Glutamatergic neuron (in vitro differentiated cells): ENCODE measurements around the gene MAN1A1. TPM values are rescaled to one million over a fixed set of nuclear protein-coding genes. Genes with fewer than 3 reads are reported as not detected.
A peak's percentile ranks its signal among the peaks of the same experiment; 100 is the strongest.

Source experiments
- DNase-seq: peaks from one replicate; pipeline ENCODE4 v3.0.0; 2022
- H3K27ac Mint-ChIP-seq: one replicate; pipeline ENCODE4 v1.8.0; 2020; ENCODE audit warnings: mild to moderate bottlenecking, mixed read lengths, inconsistent platforms; ENCODE audit not compliant: unreplicated experiment
- H3K27me3 Mint-ChIP-seq: one replicate; pipeline ENCODE4 v1.8.0; 2020; ENCODE audit warnings: mild to moderate bottlenecking, moderate library complexity, mixed read lengths, inconsistent platforms; ENCODE audit not compliant: unreplicated experiment
- H3K36me3 Mint-ChIP-seq: one replicate; pipeline ENCODE4 v1.8.0; 2020; ENCODE audit warnings: mild to moderate bottlenecking, mixed read lengths, inconsistent platforms; ENCODE audit not compliant: unreplicated experiment
- H3K4me1 Mint-ChIP-seq: one replicate; pipeline ENCODE4 v1.8.0; 2020; ENCODE audit warnings: mild to moderate bottlenecking, low read depth, mixed read lengths, inconsistent platforms; ENCODE audit not compliant: unreplicated experiment
- H3K4me3 Mint-ChIP-seq: one replicate; pipeline ENCODE4 v1.8.0; 2020; ENCODE audit warnings: mild to moderate bottlenecking, mixed read lengths, inconsistent platforms; ENCODE audit not compliant: unreplicated experiment
- H3K9me3 Mint-ChIP-seq: one replicate; pipeline ENCODE4 v1.8.0; 2020; ENCODE audit warnings: mild to moderate bottlenecking, moderate library complexity, mixed read lengths, inconsistent platforms; ENCODE audit not compliant: unreplicated experiment
- total RNA-seq: library from RNA; stranded (reverse); fragmentation: NEBNext Ultra II Directional; extraction: Animal tissue kit (Norgen Biotek cat#: 25700); gene quantifications from one replicate; pipeline ENCODE4 v1.2.1, GENCODE V29; 2021; ENCODE audit not compliant: unreplicated experiment
- TF ChIP-seq, protein P1 (sequence below): fragments of 200-600 bp; sonication (generic); IDR thresholded peaks from one replicate; pipeline ENCODE4 v1.5.0; 2021; ENCODE audit not compliant: partially characterized antibody, unreplicated experiment

The MAN1A1 gene
- total RNA-seq, 1 donor from 2014 or later, result 10.5 TPM

DNA sequence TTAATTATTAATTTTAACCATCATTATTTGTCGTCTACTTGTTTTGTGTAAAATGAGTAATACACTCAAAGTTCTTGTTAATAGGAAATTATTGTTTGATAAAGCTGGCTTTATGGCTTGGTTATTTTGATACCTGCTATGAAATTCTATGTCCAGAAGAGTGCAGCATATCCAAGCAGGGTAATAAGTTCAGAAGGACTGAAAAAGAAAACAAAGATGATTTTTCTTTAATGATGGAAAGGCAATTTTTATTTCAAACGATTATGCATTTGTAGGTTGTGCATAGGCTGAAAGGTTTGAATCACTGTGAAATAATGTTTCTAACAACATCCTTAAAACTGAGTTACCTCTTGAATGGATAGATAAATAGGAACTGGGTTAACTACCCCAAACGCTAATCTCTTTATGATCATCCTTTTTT lies 1.4 kb upstream of the MAN1A1 start:
- Mint-ChIP-seq H3K27me3 (peaks cover 3% of the 10 kb centered on the region), H3K9me3 (peaks cover 8% of the 10 kb centered on the region), H3K36me3 (peaks cover 4% of the 10 kb centered on the region), H3K4me1 (peaks cover 14% of the 10 kb centered on the region), H3K27ac (no peak overlapping the region), H3K4me3 (no peak overlapping the region)
- DNase-seq, result no peak
- TF ChIP-seq, protein P1, sequence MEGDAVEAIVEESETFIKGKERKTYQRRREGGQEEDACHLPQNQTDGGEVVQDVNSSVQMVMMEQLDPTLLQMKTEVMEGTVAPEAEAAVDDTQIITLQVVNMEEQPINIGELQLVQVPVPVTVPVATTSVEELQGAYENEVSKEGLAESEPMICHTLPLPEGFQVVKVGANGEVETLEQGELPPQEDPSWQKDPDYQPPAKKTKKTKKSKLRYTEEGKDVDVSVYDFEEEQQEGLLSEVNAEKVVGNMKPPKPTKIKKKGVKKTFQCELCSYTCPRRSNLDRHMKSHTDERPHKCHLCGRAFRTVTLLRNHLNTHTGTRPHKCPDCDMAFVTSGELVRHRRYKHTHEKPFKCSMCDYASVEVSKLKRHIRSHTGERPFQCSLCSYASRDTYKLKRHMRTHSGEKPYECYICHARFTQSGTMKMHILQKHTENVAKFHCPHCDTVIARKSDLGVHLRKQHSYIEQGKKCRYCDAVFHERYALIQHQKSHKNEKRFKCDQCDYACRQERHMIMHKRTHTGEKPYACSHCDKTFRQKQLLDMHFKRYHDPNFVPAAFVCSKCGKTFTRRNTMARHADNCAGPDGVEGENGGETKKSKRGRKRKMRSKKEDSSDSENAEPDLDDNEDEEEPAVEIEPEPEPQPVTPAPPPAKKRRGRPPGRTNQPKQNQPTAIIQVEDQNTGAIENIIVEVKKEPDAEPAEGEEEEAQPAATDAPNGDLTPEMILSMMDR, result no peak

DNA sequence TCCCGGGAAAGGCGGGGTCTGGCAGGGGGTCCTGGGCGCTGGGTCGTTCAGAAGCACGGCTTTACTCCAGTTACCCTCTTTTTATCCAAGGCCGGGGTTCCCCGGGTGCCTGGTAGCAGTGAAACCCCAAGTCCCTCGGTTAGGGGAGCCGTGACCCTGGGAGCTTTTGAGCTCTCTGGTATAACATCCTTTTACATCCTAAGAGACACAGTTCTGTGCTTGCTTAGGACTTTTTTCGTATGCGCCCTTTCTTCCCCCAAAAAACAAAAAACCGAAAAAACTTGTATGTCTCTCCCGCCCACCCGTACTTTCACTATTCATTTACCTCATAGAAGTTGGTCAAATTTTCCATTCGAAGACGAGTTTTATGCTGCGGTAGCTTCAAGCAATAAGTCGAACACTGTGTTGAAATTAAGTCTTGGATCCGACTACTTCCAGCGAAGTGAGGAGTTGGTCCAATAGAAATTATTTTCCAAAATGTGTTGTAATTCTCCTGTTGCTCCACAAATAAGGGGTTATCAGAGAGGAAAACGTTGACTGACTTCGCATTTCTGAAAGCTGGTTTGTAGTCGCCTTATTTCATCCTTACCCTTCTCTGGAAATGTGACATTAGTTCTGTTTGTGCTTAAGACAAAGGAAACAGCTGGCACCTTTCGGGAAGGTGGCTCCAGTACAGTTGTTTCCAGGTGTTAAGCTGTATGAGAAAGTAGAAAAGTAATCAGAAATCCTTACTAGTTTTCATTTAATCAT lies 816 bp upstream of the MAN1A1 start:
- peaks cover 8% of the 10 kb centered on the region for H3K9me3 Mint-ChIP-seq
- no peak for DNase-seq
- H3K4me1 Mint-ChIP-seq, result peaks cover 17% of the 10 kb centered on the region
- TF ChIP-seq, protein P1, result no peak
- H3K36me3 Mint-ChIP-seq, result peaks cover 4% of the 10 kb centered on the region
- peaks cover 3% of the 10 kb centered on the region for H3K27me3 Mint-ChIP-seq
- H3K27ac Mint-ChIP-seq, result peak overlapping the region; percentile 35
- H3K4me3 Mint-ChIP-seq, result peak overlapping the region; percentile 90

DNA sequence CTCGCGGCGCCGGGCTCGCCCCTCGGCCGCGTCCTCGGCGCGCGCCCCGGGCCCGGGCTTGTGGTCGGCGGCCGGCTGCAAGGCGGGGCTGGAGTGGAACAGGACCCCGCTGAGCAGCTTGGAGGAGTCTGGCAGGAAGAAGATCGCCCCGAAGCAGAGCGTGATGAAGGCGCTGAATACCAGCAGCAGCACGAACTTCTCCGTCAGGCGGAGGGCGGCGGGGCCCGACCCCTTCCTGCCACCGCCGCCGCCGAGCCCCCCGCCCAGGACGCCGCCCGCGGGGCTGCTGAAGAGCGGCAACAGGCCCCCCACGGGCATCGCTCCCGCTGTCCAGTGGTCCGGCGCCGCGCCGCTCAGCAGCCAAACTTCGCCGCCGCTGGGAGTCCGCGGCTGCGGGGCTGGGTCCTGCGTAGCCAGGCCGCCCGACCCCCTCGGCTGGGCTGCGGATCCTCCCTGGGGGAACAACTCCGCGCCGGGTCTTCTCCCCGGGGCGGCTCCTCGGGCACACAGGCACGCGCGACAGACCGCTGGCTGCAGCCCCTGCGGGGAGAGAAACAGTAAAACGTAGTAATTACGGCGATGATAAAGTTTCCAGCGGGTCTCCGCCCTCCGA lies 707 bp downstream of the MAN1A1 start:
- TF ChIP-seq, protein P1, result no peak
- peak overlapping the region; percentile 63 for H3K4me3 Mint-ChIP-seq
- H3K9me3 Mint-ChIP-seq, result peaks cover 8% of the 10 kb centered on the region
- DNase-seq, result peak; percentile 49
- peaks cover 3% of the 10 kb centered on the region for H3K27me3 Mint-ChIP-seq
- no peak overlapping the region for H3K27ac Mint-ChIP-seq
- H3K36me3 Mint-ChIP-seq, result peaks cover 4% of the 10 kb centered on the region
- H3K4me1 Mint-ChIP-seq, result peaks cover 20% of the 10 kb centered on the region

DNA sequence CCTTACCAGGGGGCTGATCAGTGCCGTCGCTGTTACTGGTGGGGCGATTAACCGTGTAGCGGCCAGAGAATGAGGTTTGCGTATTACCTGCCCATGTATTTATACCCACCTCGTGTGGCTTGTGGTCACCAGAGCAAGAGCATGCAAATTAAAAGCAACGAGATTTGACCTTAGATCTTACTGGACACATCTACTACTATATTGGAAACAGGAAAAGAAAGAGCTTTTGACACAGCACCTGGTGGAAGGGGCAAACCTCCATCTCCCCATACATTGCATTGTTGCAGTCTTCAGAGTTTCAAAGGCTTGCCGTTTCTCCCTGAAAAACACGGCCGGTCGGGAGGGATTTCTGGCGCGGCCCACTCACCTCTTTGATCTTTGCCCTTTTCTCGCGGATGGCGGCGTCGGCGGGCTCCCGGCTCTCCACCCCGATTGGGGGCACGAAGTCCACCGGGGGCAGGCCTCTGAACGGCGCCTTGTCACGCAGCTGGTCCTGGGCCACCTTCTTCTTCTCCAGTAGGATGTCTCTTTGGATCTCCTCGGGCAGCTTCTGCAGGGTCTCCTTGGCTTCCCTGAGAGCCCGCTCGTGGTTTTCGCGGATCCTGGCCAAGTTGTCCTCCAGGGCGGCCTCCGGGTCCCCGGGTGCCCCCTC lies 1.3 kb downstream of the MAN1A1 start:
- H3K27me3 Mint-ChIP-seq, result peaks cover 3% of the 10 kb centered on the region
- H3K4me3 Mint-ChIP-seq, result peak overlapping the region; percentile 83
- peaks cover 20% of the 10 kb centered on the region for H3K4me1 Mint-ChIP-seq
- no peak overlapping the region for H3K27ac Mint-ChIP-seq
- peaks cover 4% of the 10 kb centered on the region for H3K36me3 Mint-ChIP-seq
- peak; percentile 45 for DNase-seq
- TF ChIP-seq, protein P1, result no peak
- peaks cover 8% of the 10 kb centered on the region for H3K9me3 Mint-ChIP-seq
